ENCODE data around the gene DPM3. TPM values are rescaled to one million over a fixed set of nuclear protein-coding genes. Genes with fewer than 3 reads are reported as not detected.
A peak's percentile ranks its signal among the peaks of the same experiment; 100 is the strongest.

Gene DPM3
- total and polyA plus RNA-seq, 2 donors (not counting 3 experiments of a cell fraction or from before 2014, with no cell fraction given) = 69.6 to 258 TPM

GRCh38 chr1:155137154-155137949 lies 3.0 kb downstream of the DPM3 start:
- Histone ChIP-seq H3K4me1 (ENCODE audit: control insufficient read depth, extremely low read depth, insufficient read depth, low read length) (peaks cover 37% of the 10 kb centered on the region), H3K36me3 (ENCODE audit: control insufficient read depth in 2 of 2, extremely low read depth in 1 of 2, insufficient read depth in 2 of 2, low read length in 2 of 2) (peaks cover 12 to 20% of the 10 kb centered on the region in 2 experiments), H2AFZ (ENCODE audit: low read depth, low read length) (no peak overlapping the region), H3K9me3 (replicated peaks; ENCODE audit: control insufficient read depth, insufficient read depth, low read length) (no peaks in the 10 kb centered on the region), H3K27ac (ENCODE audit: insufficient read depth, low read depth, low read length) (peak overlapping the region; percentile 98), H3K9me1 (replicated peaks; ENCODE audit: control insufficient read depth, extremely low read depth, insufficient read depth, low read length) (no peaks in the 10 kb centered on the region), H3K27me3 (ENCODE audit: control insufficient read depth in 2 of 2, insufficient read depth in 2 of 2, low read length in 2 of 2) (peaks cover 0 to 1% of the 10 kb centered on the region in 2 experiments), H3K79me2 (ENCODE audit: control insufficient read depth, insufficient read depth, low read length) (peaks cover 24% of the 10 kb centered on the region), H3K4me2 (ENCODE audit: insufficient read depth, low read length) (peak overlapping the region; percentile 61), H4K20me1 (replicated peaks; ENCODE audit: control insufficient read depth, extremely low read depth, insufficient read depth, low read length) (no peaks in the 10 kb centered on the region), H3K9ac (replicated peaks; ENCODE audit: extremely low read depth, insufficient read depth, low read length) (peak overlapping the region; percentile 44), H3K4me3 (replicated peaks in 1 of 3; ENCODE audit: insufficient read depth in 1 of 3, low read depth in 1 of 3, low read length in 3 of 3) (peak overlapping the region in 1 of 3 experiments; percentile 13)
- dilution Hi-C loops (cut with MboI; ENCODE audit: extremely low pct_ligation_motif_present, low sequenced_read_pairs) = no loop called here
- intact Hi-C loops (cut with micrococcal nuclease) = no loop called here
- no TSS peak for BruUV-seq (replicated peaks)
- no peak for DNase-seq (ENCODE audit: low read depth, low spot score)
- TF ChIP-seq MYC (IDR thresholded peaks at IDR 0.05; ENCODE audit: low read depth, low read length) (no peak), POLR2AphosphoS5 (IDR thresholded peaks at IDR 0.05; ENCODE audit: insufficient read depth, low read depth, low read length) (no peak), GATA2 (IDR thresholded peaks at IDR 0.05; ENCODE audit: insufficient read depth, insufficient read length, low read depth, low read length) (no peak), POLR2A (IDR thresholded peaks at IDR 0.05; ENCODE audit: low read depth, low read length) (no peak)
- ChIA-PET POLR2A (no interaction called here), CTCF (interaction anchor here (0.8 to 15.5 kb wide), 6 partner anchors 9 to 93 kb away, joined by 3 to 204 read pairs (median 12); partner anchors contain the start of gene KRTCAP2)
- FAIRE-seq = no peak

GRCh38 chr1:155136748-155137147 lies 3.6 kb downstream of the DPM3 start:
- Histone ChIP-seq H3K9me1 (replicated peaks; ENCODE audit: control insufficient read depth, extremely low read depth, insufficient read depth, low read length) (no peaks in the 10 kb centered on the region), H3K9ac (replicated peaks; ENCODE audit: extremely low read depth, insufficient read depth, low read length) (peak overlapping the region; percentile 44), H3K9me3 (replicated peaks; ENCODE audit: control insufficient read depth, insufficient read depth, low read length) (no peaks in the 10 kb centered on the region), H3K4me2 (ENCODE audit: insufficient read depth, low read length) (peak overlapping the region; percentile 61), H3K36me3 (ENCODE audit: control insufficient read depth in 2 of 2, extremely low read depth in 1 of 2, insufficient read depth in 2 of 2, low read length in 2 of 2) (peaks cover 14 to 23% of the 10 kb centered on the region in 2 experiments), H3K4me3 (replicated peaks in 1 of 3; ENCODE audit: insufficient read depth in 1 of 3, low read depth in 1 of 3, low read length in 3 of 3) (peak overlapping the region in 2 of 3 experiments; percentile 13 to 47), H3K4me1 (ENCODE audit: control insufficient read depth, extremely low read depth, insufficient read depth, low read length) (peaks cover 38% of the 10 kb centered on the region), H2AFZ (ENCODE audit: low read depth, low read length) (no peak overlapping the region), H3K79me2 (ENCODE audit: control insufficient read depth, insufficient read depth, low read length) (peaks cover 26% of the 10 kb centered on the region), H4K20me1 (replicated peaks; ENCODE audit: control insufficient read depth, extremely low read depth, insufficient read depth, low read length) (no peaks in the 10 kb centered on the region), H3K27me3 (ENCODE audit: control insufficient read depth in 2 of 2, insufficient read depth in 2 of 2, low read length in 2 of 2) (peaks cover 0 to 1% of the 10 kb centered on the region in 2 experiments), H3K27ac (ENCODE audit: insufficient read depth, low read depth, low read length) (peak overlapping the region; percentile 98)
- intact Hi-C loops (cut with micrococcal nuclease) (no loop called here), dilution Hi-C loops (cut with MboI; ENCODE audit: extremely low pct_ligation_motif_present, low sequenced_read_pairs) (no loop called here)
- TSS peak; percentile 15 for BruUV-seq (replicated peaks)
- peak; percentile 39 for DNase-seq (ENCODE audit: low read depth, low spot score)
- POLR2A ChIA-PET = no interaction called here
- no peak for FAIRE-seq
- TF ChIP-seq EZH2 (IDR thresholded peaks at IDR 0.05; ENCODE audit: borderline replicate concordance, low read depth, low read length, severe bottlenecking) (no peak), MYC (IDR thresholded peaks at IDR 0.05; ENCODE audit: low read depth, low read length) (no peak), CTCF (IDR thresholded peaks at IDR 0.05; ENCODE audit: extremely low read depth in 1 of 2, insufficient read depth in 1 of 2, low read depth in 1 of 2, low read length in 2 of 2) (no peak), POLR2AphosphoS5 (IDR thresholded peaks at IDR 0.05; ENCODE audit: insufficient read depth, low read depth, low read length) (no peak), FOS (IDR thresholded peaks at IDR 0.05; ENCODE audit: borderline replicate concordance, insufficient read depth, low read length) (no peak), JUN (IDR thresholded peaks at IDR 0.05; ENCODE audit: borderline replicate concordance, insufficient read depth, insufficient read length, low read depth) (no peak), POLR2A (IDR thresholded peaks at IDR 0.05; ENCODE audit: low read depth, low read length) (no peak), GATA2 (IDR thresholded peaks at IDR 0.05; ENCODE audit: insufficient read depth, insufficient read length, low read depth, low read length) (no peak), MAX (IDR thresholded peaks at IDR 0.05; ENCODE audit: insufficient read depth, insufficient read length) (no peak)
- CTCF ChIA-PET = interaction anchor here (0.7 to 15.5 kb wide), 7 partner anchors 12 to 92 kb away, joined by 3 to 204 read pairs (median 7); partner anchors contain the start of gene KRTCAP2

Measured in endothelial cell of umbilical vein (primary cell).